Measurements from ENCODE around the gene VPS13C. TPM values are rescaled to one million over a fixed set of nuclear protein-coding genes. Genes with fewer than 3 reads are reported as not detected.

The VPS13C gene
- total RNA-seq, 1 donor from 2014 or later: 65.6 TPM

DNA sequence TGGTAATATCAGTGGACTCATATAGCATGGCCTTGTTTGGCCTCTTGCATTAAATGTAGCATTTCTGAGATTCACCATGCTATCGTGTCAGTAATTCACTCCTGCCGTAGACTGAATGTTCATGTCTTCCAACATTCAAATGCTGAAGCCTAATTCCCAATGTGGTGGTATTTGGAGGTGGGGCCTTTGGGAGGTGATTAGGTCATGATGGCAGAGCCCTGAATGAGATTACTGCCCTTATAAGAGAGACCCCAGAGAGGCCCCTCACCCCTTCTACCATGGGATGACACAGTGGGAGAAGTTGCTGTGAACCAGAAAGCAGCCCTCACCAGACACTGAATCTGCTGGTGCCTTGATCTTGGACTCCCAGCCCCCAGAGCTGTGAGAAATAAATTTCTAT lies 241.4 kb downstream of the VPS13C start:
- DNase-seq (ENCODE audit: low spot score): no peak

- no peak for DNase-seq (ENCODE audit: low spot score)
These were observed 243.4 kb downstream of the VPS13C start for GRCh38 chr15:61816856-61817255.

- DNase-seq (ENCODE audit: low spot score): no peak
These were observed 244.7 kb downstream of the VPS13C start for GRCh38 chr15:61815356-61816083.

- no peak for DNase-seq (ENCODE audit: low spot score)
These were observed 247.8 kb downstream of the VPS13C start for GRCh38 chr15:61812476-61812875.

DNA sequence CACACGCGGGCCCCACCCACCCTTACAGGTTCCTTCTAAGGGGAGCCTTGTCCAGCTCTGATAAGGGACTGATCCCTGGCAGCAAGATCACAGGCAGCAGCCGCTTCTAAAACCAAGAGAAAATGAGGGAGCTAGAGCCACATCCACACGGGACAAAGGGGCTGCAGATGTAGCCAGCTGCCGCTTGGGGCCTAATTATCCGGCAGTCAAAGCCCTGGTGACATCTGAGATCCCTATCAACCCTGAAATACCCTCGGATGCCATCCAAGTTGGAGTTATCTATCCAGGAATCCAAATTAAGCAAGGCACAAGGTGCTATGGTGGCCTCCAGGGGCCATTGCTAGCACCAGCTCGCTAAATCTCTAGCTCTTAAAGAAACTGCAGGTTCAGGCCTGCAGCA lies 248.3 kb downstream of the VPS13C start:
- no peak for DNase-seq (ENCODE audit: low spot score)

DNA sequence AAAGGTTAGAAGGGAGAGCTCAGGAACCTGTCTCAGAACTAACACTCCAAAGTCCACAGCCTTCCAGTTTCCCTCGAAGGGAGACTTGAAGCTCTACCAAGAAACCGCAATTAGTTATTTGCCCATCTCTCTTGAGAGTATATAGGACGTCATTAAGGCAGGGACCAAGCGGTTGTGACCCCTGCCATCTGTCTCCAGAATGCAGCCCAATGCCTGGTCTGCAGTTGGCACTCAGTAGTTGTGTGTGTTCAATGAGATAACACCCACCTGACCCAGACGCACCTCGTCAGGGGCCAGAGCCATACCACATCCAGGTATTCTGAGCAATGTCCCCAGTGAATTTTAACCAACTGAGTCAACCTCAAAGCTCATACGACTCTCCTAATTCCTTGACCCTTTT lies 251.0 kb downstream of the VPS13C start:
- no peak for DNase-seq (ENCODE audit: low spot score)

DNA sequence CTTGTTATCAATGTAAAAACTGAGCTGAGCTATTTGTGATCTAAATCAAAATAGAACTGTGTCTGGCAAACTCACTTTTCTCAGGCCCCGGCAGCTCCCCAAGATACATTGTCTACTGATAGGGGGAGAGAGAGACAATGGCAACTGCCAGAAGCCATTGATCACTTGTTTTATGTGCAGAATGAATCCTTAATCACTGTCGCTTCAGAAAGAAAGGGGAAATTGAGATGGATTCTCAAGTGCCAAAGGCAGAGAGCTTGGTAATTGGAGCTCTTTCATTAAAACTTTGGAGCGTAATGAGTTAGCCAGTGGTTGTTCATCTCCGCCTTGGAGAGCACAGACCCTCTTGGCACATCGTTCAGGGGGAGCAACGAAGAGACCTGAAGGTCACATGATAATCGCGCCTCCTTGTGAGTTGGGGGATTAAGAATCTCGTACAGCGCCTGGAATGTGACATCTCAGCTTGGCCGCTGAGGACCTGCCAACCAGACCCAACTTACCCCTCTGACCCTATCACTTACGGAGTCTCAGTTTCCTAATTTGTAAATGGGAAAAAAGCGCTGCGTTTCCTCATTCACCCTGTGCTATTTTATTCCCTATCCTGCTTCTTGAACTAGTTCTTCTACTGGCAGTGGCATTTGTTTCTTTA lies 252.8 kb downstream of the VPS13C start:
- DNase-seq (ENCODE audit: low spot score): no peak

Other genes starting within 250 kb of the VPS13C start
- gene C2CD4A, start 6.5 kb upstream of the VPS13C start, total RNA-seq: 0.17 TPM
- 23.8 TPM for gene C2CD4B, start 104.8 kb upstream of the VPS13C start, total RNA-seq

Data from mucosa of gallbladder (tissue), 1 donor.